GM18526 (cell line): ENCODE measurements around the gene IL22RA1.

Source experiments
- POLR2A ChIP-seq: IDR thresholded peaks from 3 replicates; pipeline ENCODE4 v1.6.1; 2011; ENCODE audit not compliant: insufficient read length; ENCODE audit errors: extremely low read depth

IL22RA1 gene

DNA sequence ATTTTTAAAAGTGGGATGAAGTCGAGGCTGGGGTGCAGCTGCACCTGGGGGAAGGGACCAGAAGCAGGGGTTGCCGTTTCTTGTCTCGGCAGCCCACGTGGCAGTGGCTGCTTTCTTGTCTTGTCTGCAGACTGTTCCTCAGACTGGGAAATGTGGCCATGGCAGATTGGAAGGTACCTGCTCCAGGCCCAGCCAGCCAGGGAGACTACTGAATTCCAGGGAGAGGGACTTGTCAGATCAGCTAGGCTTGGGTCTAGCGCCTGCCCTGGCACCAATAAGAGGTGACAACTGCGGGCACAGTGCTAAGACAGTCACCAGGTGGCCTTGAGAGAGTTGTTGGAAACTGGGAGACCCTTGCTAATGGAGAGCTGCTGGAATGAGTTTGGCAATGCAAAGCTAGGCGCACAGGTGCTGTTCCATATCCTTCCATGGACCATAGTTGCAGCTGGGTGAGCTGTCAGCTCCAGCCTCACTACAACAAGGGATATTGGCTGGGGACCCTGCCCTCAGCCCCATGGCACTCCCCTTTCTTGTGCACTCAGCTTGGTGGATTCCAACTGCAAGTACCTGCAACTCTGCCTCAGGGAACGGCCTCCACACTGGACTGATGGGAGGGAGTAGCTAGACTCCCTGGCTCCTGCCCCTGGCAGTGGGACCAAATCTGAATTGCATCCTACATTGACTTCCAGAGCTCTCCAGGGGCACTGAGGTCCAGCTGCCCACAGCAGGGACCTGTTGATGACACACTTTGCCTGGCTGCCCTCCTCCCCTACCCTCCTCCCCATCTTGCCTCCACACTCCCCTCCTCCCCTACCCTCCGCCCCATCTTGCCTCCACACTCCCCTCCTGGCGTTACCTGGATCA lies 9.9 kb upstream of the IL22RA1 start:
- TF ChIP-seq POLR2A, result no peak

DNA sequence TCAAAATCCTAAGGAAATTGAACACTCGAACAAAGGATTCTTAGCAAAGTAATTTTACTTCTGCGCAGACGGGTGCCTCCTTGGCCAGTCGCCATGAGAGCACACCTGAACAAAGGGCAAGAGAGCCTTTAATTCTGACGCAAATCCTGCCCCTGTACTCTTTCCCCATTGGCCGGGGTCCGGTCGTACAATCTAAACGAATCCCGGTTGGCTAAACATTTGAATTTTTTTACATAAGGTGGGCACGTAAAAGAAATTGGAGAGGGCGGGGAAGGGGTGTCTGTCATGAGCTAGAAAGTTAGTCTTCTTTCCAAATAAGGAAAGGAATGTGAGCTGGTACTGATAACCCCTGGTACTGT lies 8.2 kb upstream of the IL22RA1 start:
- no peak for TF ChIP-seq POLR2A

DNA sequence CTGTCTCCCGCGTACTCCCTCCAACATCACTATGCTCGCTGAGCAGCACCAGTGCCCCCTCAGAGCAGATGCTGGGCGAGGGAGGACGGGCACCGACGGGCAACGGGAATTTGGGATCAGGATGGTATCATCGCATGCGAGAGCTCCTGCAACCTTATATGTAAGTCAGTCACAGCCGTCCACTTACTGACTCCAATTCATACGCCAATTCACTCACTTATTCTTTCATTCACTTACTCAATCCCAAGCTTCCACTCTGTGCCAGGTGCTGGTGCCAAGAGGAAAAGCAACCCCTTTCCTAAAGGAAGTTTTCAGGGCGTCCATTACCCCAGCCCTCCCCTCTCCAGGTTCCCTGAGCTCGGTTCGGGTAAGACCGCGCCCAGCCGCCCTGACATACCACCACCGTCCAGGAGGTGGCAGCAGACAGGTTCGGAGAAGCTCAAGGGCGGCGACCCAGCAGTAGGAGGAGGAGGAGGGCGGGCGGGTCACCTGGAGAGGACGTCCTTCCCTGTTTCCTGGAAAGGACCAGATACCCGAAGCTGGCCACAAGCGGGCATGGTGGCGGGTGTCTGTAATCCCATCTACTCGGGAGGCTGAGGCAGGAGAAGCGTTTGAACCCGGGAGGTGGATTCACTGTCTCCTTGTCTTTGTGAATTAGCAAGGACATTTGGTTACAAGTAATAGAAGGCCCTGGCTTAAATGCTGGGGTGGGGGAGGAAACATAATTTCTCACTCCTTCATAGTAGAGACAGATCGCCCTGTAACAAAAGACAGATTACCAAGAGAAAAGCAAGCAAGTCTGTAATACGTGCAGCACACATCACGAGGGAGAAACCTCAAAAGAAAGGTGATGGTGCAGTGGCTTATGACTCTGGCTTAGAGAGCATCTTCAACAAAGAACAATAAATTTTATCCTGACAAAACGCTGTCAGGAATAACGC lies 7.6 kb upstream of the IL22RA1 start:
- TF ChIP-seq POLR2A, result no peak

DNA sequence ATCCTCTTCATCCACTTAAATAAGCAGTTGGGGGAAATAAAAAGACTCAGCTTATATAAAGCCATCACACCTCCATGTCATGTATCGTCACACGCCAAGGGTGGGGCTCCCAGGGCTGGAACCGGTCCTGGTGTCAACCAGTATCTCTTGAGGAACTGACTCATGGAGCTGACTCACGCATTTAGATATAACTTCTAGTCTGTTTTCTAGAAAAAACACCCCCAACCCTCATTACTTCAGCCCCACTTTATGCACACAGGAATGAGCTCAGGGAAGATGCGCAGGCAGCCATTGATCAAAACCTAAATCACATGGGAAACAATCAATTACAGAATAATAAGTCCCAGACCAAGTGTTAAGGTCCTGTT lies 6.9 kb upstream of the IL22RA1 start:
- no peak for TF ChIP-seq POLR2A

DNA sequence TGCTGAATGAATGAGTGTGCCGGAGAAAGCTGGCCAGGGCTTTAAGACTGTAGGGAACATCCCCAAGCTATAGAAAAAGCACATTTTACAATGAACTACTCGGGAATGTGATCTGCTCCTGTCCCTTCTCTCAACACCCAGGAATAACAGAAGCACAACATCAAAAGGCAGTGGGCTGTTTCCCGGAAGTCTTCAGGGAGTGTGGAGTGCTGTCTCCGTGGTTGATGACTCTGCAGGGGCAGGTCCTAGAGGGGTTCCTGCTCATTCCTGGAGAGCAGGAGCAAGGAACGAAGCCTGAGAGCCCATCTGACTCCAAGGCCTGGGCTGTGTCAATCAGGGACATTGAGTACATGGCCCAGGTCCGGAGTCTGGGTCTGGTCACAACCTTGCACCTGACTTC lies 4.9 kb upstream of the IL22RA1 start:
- no peak for TF ChIP-seq POLR2A

DNA sequence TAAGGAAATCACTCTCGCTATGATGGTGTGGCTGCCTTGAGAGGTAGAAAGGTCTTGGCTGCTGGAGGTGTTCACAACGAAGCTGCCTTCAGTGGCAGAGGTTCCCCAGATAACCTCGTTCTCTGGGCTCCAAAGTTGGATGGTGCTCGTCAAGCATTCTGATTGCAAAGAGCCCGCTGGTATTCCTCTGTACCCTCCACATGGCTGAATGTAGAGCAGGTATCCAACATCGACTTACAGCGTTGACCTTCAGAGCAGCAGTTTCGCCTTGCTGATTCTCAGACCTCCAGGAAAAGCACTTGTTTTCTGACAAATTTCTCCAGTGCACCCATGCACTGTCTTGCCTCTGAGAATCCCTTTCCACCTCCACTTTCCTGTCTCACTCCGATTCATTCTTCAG lies 4.3 kb upstream of the IL22RA1 start:
- no peak for TF ChIP-seq POLR2A

DNA sequence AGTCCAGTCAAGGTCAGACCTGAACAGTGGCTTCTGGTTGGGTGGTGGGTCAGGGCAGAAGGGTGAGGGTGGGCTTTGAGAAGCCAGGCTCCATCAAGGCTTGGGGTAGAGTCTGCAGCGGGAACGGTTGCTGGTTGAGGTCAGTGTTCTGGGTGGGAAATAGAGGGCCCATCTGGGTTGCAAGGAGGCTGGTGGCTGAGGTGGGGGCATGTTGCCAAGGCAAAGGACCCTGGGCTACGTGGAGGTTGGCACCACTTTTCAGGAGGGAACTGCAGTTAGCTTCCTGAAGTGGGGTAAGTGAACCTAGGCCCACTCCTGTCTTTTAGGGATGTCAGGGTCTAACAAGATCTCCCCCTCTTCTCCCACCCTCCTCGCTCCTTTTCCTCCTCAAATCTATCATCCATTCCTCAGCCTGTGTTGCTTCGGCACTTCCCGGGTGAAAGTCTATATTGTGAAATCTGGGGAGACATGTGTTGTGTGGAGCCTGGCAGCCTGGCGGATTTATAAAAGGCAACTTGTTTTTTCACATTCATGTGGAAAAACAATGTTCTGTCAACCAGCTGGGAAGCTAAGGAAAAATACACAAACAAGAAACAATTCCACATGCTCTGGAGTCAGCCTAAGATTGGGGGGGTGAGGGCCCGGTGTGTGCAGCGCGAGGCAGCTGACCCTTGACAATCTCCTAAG lies 1.5 kb downstream of the IL22RA1 start:
- TF ChIP-seq POLR2A, result no peak

DNA sequence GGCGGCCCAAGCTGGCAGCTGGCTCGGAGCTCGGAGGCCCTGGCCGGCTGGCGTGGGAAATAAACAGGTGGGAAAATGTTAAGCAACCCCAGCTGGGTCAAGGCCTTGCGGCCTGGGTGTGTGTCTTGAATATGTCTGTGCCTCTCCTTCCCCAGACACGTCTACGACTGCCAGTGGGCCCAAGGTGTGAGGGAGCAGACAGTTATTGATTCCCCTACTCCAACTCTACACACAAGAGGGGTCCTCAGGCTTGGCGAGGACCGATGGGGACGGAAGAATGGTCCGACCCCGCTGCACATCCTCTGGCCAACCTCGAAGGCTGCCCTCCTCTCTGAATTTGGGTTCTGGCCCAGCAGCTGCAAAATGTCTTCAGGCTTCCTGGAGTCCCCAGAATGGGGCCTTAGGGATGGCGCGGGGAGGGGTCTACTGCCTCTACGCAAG lies 2.2 kb downstream of the IL22RA1 start:
- no peak for TF ChIP-seq POLR2A

DNA sequence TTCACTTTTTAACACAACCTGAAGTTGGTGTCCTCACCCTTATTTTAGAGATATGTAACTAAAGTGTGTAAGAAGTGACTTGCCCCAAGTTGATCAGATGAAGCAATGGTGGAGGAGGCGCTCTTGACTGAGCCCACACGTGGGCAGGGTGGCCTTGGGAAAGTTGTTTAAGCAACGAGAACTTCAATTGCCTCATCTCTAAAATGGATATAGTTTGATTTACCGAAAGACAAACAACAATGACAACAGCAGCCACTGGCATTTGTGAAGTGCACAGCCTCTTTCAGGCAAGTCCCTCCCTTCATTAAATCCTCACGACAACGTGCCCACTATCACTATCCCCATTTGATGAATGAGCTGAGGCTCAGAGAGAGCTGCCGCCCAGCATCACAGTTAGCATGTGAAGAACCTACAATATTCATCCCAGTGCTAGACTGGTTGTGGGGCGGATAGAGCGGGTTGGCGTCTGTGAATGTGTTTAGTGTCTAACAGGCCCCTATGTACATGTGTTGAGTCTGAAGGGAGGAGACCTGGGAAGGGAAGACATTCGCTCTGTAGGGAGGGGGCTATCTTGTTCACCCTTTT lies 3.0 kb downstream of the IL22RA1 start:
- TF ChIP-seq POLR2A, result no peak

DNA sequence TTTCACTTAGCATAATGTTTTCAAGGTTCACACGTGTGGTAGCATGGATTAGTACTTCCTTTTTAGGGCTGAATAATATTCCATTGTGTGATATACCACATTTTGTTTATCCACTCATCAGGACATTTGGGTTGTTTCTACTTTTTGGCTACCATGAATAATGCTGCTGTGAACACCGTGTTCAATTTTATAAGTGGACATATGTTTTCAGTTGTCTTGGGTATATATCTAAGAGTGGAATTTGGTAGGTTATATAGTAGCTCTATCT lies 3.8 kb downstream of the IL22RA1 start:
- no peak for TF ChIP-seq POLR2A

DNA sequence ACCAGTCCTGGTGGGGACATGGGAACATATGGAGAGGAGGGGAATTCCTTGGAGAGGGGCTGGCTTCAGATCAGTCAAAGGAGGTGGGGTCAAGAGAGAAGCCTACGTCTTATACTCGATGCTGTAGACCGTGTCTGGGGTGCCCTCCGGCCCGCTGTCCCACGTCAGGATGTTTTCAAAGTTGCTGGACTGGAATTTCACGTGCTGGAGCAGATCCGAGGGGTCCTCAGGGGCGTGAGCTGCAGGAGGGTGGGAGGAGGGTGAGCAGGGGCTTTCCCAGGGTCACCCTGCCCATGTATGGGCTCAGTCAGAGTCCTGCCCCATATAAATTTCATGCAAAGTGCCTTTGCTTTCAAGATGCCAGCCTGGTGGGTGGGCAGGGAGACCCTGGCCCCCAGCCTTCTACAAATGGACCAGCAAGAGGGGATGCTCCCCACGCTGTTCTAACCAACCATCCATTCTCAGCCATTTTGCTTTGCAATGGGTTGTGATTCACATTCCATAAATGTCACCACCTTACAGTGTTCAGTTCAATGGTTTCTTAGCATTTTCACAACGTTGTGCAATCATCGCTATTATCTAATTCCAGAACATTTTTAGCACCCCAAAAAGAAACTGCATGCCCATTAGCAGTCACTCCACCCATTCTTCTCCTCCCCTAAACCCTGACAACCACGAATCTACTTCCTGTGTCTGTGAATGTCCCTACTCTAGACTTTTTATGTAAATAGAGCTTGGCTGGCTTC lies 4.3 kb downstream of the IL22RA1 start:
- no peak for TF ChIP-seq POLR2A

DNA sequence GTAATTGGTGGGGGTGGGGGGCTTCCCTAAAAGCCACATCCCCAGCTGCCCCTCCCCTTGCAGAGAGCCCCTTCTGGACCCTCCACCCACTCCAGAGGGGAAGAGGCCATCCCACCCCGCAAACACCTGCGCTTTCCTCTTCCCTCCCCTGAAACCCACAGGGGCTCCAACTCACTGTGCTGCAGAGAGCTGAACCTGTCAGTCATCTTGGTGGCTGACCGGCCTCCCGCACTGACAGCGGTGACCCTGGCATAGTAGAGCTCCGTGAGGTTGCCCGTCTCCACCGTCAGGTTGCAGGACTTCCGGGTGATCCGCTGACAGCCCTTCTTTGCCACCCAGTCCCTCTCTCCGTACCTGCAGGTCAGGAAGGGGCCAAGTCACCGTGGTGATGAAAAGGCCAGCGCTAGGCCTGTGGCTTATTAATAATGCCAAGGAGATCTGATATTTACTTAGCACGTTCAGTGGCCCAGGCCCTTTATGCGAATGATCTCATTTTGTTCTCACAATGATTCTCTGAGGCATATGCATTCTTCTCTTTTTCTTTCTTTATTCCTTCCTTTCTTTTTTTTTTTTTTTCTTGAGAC lies 5.9 kb downstream of the IL22RA1 start:
- TF ChIP-seq POLR2A, result no peak

DNA sequence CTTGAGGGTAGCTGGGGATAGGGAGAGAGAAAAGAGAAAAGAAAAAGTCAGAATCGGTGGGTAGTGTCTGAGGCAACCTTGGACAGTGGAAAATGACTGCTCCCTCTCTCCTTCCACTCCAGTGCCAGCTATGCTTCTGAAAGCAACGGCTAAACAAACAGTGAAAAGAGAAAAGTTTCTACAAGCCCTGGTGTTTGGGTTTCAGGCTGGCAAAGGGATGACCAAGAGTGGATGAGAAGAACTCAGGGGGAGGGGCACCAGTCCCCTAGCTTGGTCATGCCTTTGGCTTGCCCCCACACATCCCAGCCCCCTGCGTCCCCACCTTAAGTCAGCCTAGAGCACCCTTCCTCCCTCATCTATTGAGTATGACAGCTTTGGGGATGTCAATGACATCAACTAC lies 8.6 kb downstream of the IL22RA1 start:
- no peak for TF ChIP-seq POLR2A

DNA sequence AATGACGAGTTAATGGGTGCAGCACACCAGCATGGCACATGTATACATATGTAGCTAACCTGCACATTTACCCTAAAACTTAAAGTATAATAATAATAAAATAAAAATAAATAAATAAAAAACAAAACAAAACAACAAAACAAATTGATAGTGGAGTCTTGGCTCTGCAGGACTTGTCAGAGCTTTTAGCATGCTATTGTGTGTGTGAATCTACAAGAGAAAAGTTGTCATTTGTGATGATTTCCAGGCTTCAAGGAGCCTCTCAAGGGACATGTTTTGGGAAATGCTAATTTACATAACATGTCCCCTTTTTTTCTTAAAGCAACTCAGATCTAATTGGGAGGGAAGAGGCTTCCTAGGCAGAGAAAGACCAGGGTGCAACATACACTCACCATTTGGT lies 9.1 kb downstream of the IL22RA1 start:
- no peak for TF ChIP-seq POLR2A
